Tibial artery (tissue), 4 donors: Measurements from ENCODE around the gene ZIC1.

ENCODE experiments used
- DNase-seq, 2 donors: peaks; one replicate each; pipeline ENCODE4 v3.0.0-alpha.2; 2019
- H3K27ac ChIP-seq, 2 donors: fragments of 200-600 bp; sonication (generic) in 1 of 2; 1 replicate in 1 of 2; 2 replicates in 1 of 2; pipeline ENCODE4 v1.5.1; 2018 to 2019; ENCODE audit warnings: mild to moderate bottlenecking in 1 of 2
- H3K27me3 ChIP-seq, 2 donors: fragments of 200-600 bp; sonication (generic) in 1 of 2; one replicate each; pipeline versions ENCODE4 v1.5.1 to v1.6.0; 2016 to 2019
- H3K36me3 ChIP-seq, 3 donors: fragments of 200-600 bp; sonication (generic) in 2 of 3; one replicate each; pipeline ENCODE4 v1.5.1; 2016 to 2019; ENCODE audit warnings: mild to moderate bottlenecking in 2 of 3
- H3K4me1 ChIP-seq, 4 donors: fragments of 200-600 bp; sonication (generic) in 2 of 4; 1 replicate in 3 of 4; 2 replicates in 1 of 4; pipeline ENCODE4 v1.5.1; 2016 to 2019
- H3K4me3 ChIP-seq, 2 donors: fragments of 200-600 bp; sonication (generic) in 1 of 2; 1 replicate in 1 of 2; 2 replicates in 1 of 2; pipeline ENCODE4 v1.5.1; 2018 to 2019; ENCODE audit warnings: mild to moderate bottlenecking in 2 of 2
- H3K9me3 ChIP-seq, 3 donors: fragments of 200-600 bp; sonication (generic) in 1 of 3; one replicate each; pipeline ENCODE4 v1.5.1; 2016 to 2019
- CTCF ChIP-seq, 2 experiments: fragments of 200-600 bp in 1 of 2; fragments of 450-650 bp in 1 of 2; IDR thresholded peaks; one replicate each; pipeline ENCODE4 v1.5.1; 2017 to 2019; ENCODE audit warnings: antibody characterized with exemption in 2 of 2, mild to moderate bottlenecking in 1 of 2, moderate library complexity in 1 of 2
- intact Hi-C: fragments of 100-400 bp; cut with DNase I; formaldehyde crosslinking; loops from one replicate; pipeline ENCODE4 v1.15.0; 2023; ENCODE audit warnings: low total_unique reads

Gene ZIC1

GRCh38 chr3:147381596-147381995 is 27.6 kb upstream of the ZIC1 start:
- Histone ChIP-seq H3K27me3 (peaks cover 0 to 95% of the 10 kb centered on the region in 2 donors), H3K4me1 (no peaks in the 10 kb centered on the region), H3K36me3 (no peaks in the 10 kb centered on the region), H3K9me3 (no peaks in the 10 kb centered on the region), H3K27ac (no peak overlapping the region), H3K4me3 (no peak overlapping the region)
- TF ChIP-seq CTCF (IDR thresholded peaks at IDR 0.05): no peak
- intact Hi-C loops: no loop called here
- no peak for DNase-seq

GRCh38 chr3:147383617-147384016 is 25.5 kb upstream of the ZIC1 start:
- no peak overlapping the region for H3K27ac ChIP-seq
- no peak for TF ChIP-seq CTCF (IDR thresholded peaks at IDR 0.05)
- peaks cover 0 to 95% of the 10 kb centered on the region in 2 donors for H3K27me3 ChIP-seq
- no peaks in the 10 kb centered on the region for H3K9me3 ChIP-seq
- intact Hi-C loops: no loop called here
- no peak overlapping the region for H3K4me3 ChIP-seq
- no peak for DNase-seq
- H3K36me3 ChIP-seq: no peaks in the 10 kb centered on the region
- H3K4me1 ChIP-seq: no peaks in the 10 kb centered on the region

GRCh38 chr3:147384210-147385058 is 24.7 kb upstream of the ZIC1 start:
- no peaks in the 10 kb centered on the region for H3K9me3 ChIP-seq
- intact Hi-C loops: no loop called here
- DNase-seq: no peak
- TF ChIP-seq CTCF (IDR thresholded peaks at IDR 0.05): no peak
- no peaks in the 10 kb centered on the region for H3K36me3 ChIP-seq
- H3K4me1 ChIP-seq: no peaks in the 10 kb centered on the region
- H3K27me3 ChIP-seq: peaks cover 0 to 95% of the 10 kb centered on the region in 2 donors
- no peak overlapping the region for H3K27ac ChIP-seq
- H3K4me3 ChIP-seq: no peak overlapping the region

GRCh38 chr3:147385059-147386012 is 23.8 kb upstream of the ZIC1 start:
- Histone ChIP-seq H3K9me3 (no peaks in the 10 kb centered on the region), H3K4me3 (no peak overlapping the region), H3K36me3 (no peaks in the 10 kb centered on the region), H3K27me3 (peaks cover 0 to 95% of the 10 kb centered on the region in 2 donors), H3K27ac (no peak overlapping the region), H3K4me1 (no peaks in the 10 kb centered on the region)
- no peak for DNase-seq
- intact Hi-C loops: no loop called here
- TF ChIP-seq CTCF (IDR thresholded peaks at IDR 0.05): no peak

- H3K27ac ChIP-seq: no peak overlapping the region
- no peaks in the 10 kb centered on the region for H3K36me3 ChIP-seq
- peaks cover 0 to 6% (median 0%) of the 10 kb centered on the region in 3 donors for H3K9me3 ChIP-seq
- H3K4me3 ChIP-seq: no peak overlapping the region
- no peak for TF ChIP-seq CTCF (IDR thresholded peaks at IDR 0.05)
- no peak for DNase-seq
- intact Hi-C loops: no loop called here
- peaks cover 0 to 100% of the 10 kb centered on the region in 2 donors for H3K27me3 ChIP-seq
- H3K4me1 ChIP-seq: peaks cover 0 to 19% (median 17%) of the 10 kb centered on the region in 4 donors
These were observed 21.8 kb upstream of the ZIC1 start for GRCh38 chr3:147387291-147387884.
